Muscle layer of duodenum (tissue), 2 donors: ENCODE data around the gene HMX2.

Experiments used
- H3K27ac ChIP-seq: one replicate; pipeline ENCODE4 v1.7.0; 2013; ENCODE audit warnings: mild to moderate bottlenecking, low read length
- H3K27me3 ChIP-seq: one replicate; pipeline ENCODE4 v1.7.0; 2013; ENCODE audit warnings: low read depth, mild to moderate bottlenecking, control low read depth, low read length
- H3K36me3 ChIP-seq, 2 donors: one replicate each; pipeline ENCODE4 v1.7.0; 2013; ENCODE audit warnings: low read length in 2 of 2, control low read depth in 1 of 2, mild to moderate bottlenecking in 1 of 2; ENCODE audit not compliant: insufficient read depth in 2 of 2, control insufficient read depth in 1 of 2
- H3K4me1 ChIP-seq, 2 donors: one replicate each; pipeline ENCODE4 v1.7.0; 2013; ENCODE audit warnings: low read length in 2 of 2, mild to moderate bottlenecking in 2 of 2, control low read depth in 1 of 2, moderate library complexity in 1 of 2; ENCODE audit not compliant: insufficient read depth in 2 of 2, control insufficient read depth in 1 of 2
- H3K4me3 ChIP-seq, 2 donors: one replicate each; pipeline ENCODE4 v1.7.0; 2013; ENCODE audit warnings: low read length in 2 of 2, low read depth in 1 of 2, mild to moderate bottlenecking in 1 of 2
- H3K9me3 ChIP-seq, 2 donors: one replicate each; pipeline ENCODE4 v1.7.0; 2013; ENCODE audit warnings: low read length in 2 of 2, control low read depth in 1 of 2, mild to moderate bottlenecking in 1 of 2; ENCODE audit not compliant: control insufficient read depth in 1 of 2
- donor health status: healthy.

Gene HMX2

GRCh38 chr10:123140164-123140982 lies 7.6 kb upstream of the HMX2 start:
- Histone ChIP-seq H3K9me3 (no peaks in the 10 kb centered on the region), H3K4me3 (no peak overlapping the region), H3K27me3 (peaks cover 91% of the 10 kb centered on the region), H3K36me3 (no peaks in the 10 kb centered on the region), H3K4me1 (peaks cover 4 to 59% of the 10 kb centered on the region in 2 donors), H3K27ac (no peak overlapping the region)

- Histone ChIP-seq H3K9me3 (no peaks in the 10 kb centered on the region), H3K4me1 (peaks cover 4 to 55% of the 10 kb centered on the region in 2 donors), H3K27ac (no peak overlapping the region), H3K36me3 (no peaks in the 10 kb centered on the region), H3K27me3 (peaks cover 92% of the 10 kb centered on the region), H3K4me3 (no peak overlapping the region)
Observed at GRCh38 chr10:123140983-123141390, 6.9 kb upstream of the HMX2 start.

- Histone ChIP-seq H3K4me1 (peaks cover 4 to 54% of the 10 kb centered on the region in 2 donors), H3K27me3 (peaks cover 95% of the 10 kb centered on the region), H3K27ac (no peak overlapping the region), H3K9me3 (no peaks in the 10 kb centered on the region), H3K4me3 (no peak overlapping the region), H3K36me3 (no peaks in the 10 kb centered on the region)
Observed at GRCh38 chr10:123141791-123142700, 5.9 kb upstream of the HMX2 start.

GRCh38 chr10:123142701-123143161 lies 5.2 kb upstream of the HMX2 start:
- H3K27ac ChIP-seq: no peak overlapping the region
- H3K4me1 ChIP-seq: peaks cover 4 to 51% of the 10 kb centered on the region in 2 donors
- no peak overlapping the region for H3K4me3 ChIP-seq
- H3K9me3 ChIP-seq: no peaks in the 10 kb centered on the region
- H3K27me3 ChIP-seq: peaks cover 96% of the 10 kb centered on the region
- no peaks in the 10 kb centered on the region for H3K36me3 ChIP-seq

GRCh38 chr10:123143162-123143824 lies 4.6 kb upstream of the HMX2 start:
- peaks cover 96% of the 10 kb centered on the region for H3K27me3 ChIP-seq
- no peaks in the 10 kb centered on the region for H3K36me3 ChIP-seq
- H3K4me1 ChIP-seq: peaks cover 4 to 54% of the 10 kb centered on the region in 2 donors
- no peaks in the 10 kb centered on the region for H3K9me3 ChIP-seq
- no peak overlapping the region for H3K27ac ChIP-seq
- H3K4me3 ChIP-seq: no peak overlapping the region

GRCh38 chr10:123143825-123144168 lies 4.1 kb upstream of the HMX2 start:
- Histone ChIP-seq H3K27ac (no peak overlapping the region), H3K9me3 (no peaks in the 10 kb centered on the region), H3K4me3 (no peak overlapping the region), H3K27me3 (peaks cover 97% of the 10 kb centered on the region), H3K36me3 (no peaks in the 10 kb centered on the region), H3K4me1 (peaks cover 4 to 59% of the 10 kb centered on the region in 2 donors)

- peaks cover 0 to 64% of the 10 kb centered on the region in 2 donors for H3K4me1 ChIP-seq
- no peak overlapping the region for H3K27ac ChIP-seq
- H3K36me3 ChIP-seq: no peaks in the 10 kb centered on the region
- no peak overlapping the region for H3K4me3 ChIP-seq
- peaks cover 97% of the 10 kb centered on the region for H3K27me3 ChIP-seq
- H3K9me3 ChIP-seq: no peaks in the 10 kb centered on the region
Observed at GRCh38 chr10:123144697-123145541, 3.0 kb upstream of the HMX2 start.

GRCh38 chr10:123145542-123146012 lies 2.4 kb upstream of the HMX2 start:
- Histone ChIP-seq H3K9me3 (no peaks in the 10 kb centered on the region), H3K36me3 (no peaks in the 10 kb centered on the region), H3K4me1 (peaks cover 0 to 64% of the 10 kb centered on the region in 2 donors), H3K27ac (no peak overlapping the region), H3K4me3 (no peak overlapping the region), H3K27me3 (peaks cover 95% of the 10 kb centered on the region)

GRCh38 chr10:123146013-123146893 lies 1.7 kb upstream of the HMX2 start:
- H3K4me1 ChIP-seq: peaks cover 2 to 70% of the 10 kb centered on the region in 2 donors
- peaks cover 95% of the 10 kb centered on the region for H3K27me3 ChIP-seq
- no peaks in the 10 kb centered on the region for H3K9me3 ChIP-seq
- H3K36me3 ChIP-seq: no peaks in the 10 kb centered on the region
- H3K4me3 ChIP-seq: no peak overlapping the region
- H3K27ac ChIP-seq: no peak overlapping the region
